Epithelial cell of proximal tubule (primary cell): ENCODE results near the gene KRTAP4-1. TPM values are rescaled to one million over a fixed set of nuclear protein-coding genes. Genes with fewer than 3 reads are reported as not detected.
A peak's percentile ranks its signal among the peaks of the same experiment; 100 is the strongest.
"Not testable (repeated sequence)": the region's sequence is repeated elsewhere in the genome, so short reads cannot be mapped to it uniquely, and the experiment has no call there.

Source experiments
- DNase-seq: peaks from one replicate; pipeline ENCODE4 v3.0.0-alpha.2; 2011; ENCODE audit warnings: low read depth
- H3K4me3 ChIP-seq: 2 replicates; pipeline ENCODE4 v1.5.1; 2011; ENCODE audit warnings: low read depth, mild to moderate bottlenecking, low read length
- CTCF ChIP-seq: conservative IDR thresholded peaks from 2 replicates; pipeline ENCODE4 v1.5.1; 2012; ENCODE audit warnings: low read depth, mild to moderate bottlenecking, low read length
- total RNA-seq: library from RNA; depleted of rRNA; stranded (reverse); fragments of >200 nt; gene quantifications from 2 replicates; pipeline ENCODE4 v1.2.3, GENCODE V29; 2015

KRTAP4-1 gene
- total RNA-seq, 1 donor from 2014 or later: not detected

- H3K4me3 ChIP-seq: no peak within 1 kb of the TSS
- no peak for TF ChIP-seq CTCF
- no peak for DNase-seq
Measured at GRCh38 chr17:41149652-41149985, 35.1 kb downstream of the KRTAP4-1 start, which contains the start of gene KRTAP4-5. Gene KRTAP4-5 (minus strand): TSS chr17:41149825. CDS start chr17:41149767, 58 bp downstream.

DNA sequence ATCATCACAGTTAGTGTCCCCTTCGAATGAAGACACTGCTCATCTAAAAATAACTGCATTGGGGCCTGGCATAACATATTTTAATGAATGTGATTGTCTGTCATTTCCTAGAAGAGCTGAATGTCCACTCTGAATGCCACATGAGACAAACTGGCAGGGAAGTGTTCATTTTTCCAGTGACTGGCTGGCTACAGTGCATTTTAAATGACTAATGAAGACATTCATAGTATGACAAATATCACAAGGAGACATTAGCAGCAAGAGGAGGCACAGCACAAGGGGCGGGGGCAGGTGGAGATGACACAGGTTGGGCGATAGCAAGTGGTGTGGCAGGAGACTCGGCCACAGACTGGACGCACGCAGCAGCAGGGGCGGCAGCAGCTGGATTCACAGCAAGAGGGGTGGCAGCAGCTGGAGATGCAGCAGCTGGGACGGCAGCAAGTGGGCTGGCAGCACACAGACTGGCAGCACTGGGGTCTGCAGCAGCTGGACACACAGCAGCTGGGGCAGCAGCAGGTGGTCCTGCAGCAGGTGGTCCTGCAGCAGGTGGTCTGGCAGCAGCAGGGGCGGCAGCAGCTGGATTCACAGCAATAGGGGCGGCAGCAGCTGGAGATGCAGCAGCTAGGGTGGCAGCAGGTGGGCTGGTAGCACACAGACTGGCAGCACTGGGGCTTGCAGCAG, 35.6 kb downstream of the KRTAP4-1 start:
- H3K4me3 ChIP-seq, DNase-seq: not testable (repeated sequence)

- no peak for DNase-seq
- TF ChIP-seq CTCF: no peak
- H3K4me3 ChIP-seq: no peak overlapping the region
Measured at GRCh38 chr17:41147531-41148204, 37.0 kb downstream of the KRTAP4-1 start.

- no peak overlapping the region for H3K4me3 ChIP-seq
- TF ChIP-seq CTCF: no peak
Measured at GRCh38 chr17:41145261-41145660, 39.5 kb downstream of the KRTAP4-1 start.

GRCh38 chr17:41144846-41145245, 39.9 kb downstream of the KRTAP4-1 start:
- DNase-seq: no peak
- H3K4me3 ChIP-seq: no peak overlapping the region
- no peak for TF ChIP-seq CTCF

More at GRCh38 chr17:41145261-41145660, 39.5 kb downstream of the KRTAP4-1 start:
- no peak for DNase-seq

DNA sequence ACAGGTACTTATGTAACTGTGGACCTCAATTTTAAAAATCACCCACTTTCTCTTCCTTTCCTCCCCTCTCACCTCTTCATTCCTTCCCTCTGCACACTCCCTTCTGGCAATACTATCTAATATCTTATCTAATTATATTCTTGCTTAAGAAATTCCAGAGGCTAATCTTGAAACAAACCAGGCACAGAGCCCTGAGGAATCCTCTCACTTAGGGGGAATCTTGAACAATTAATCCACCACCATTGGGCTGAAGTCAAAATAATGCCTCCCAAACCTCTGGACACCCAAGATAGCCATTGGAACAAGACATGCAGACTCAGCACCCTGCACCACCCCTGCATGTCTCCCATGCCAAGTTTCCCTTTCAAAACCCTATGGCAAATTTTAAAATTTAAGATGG, 43.4 kb downstream of the KRTAP4-1 start:
- no peak for DNase-seq
- no peak for TF ChIP-seq CTCF
- H3K4me3 ChIP-seq: no peak overlapping the region

DNA sequence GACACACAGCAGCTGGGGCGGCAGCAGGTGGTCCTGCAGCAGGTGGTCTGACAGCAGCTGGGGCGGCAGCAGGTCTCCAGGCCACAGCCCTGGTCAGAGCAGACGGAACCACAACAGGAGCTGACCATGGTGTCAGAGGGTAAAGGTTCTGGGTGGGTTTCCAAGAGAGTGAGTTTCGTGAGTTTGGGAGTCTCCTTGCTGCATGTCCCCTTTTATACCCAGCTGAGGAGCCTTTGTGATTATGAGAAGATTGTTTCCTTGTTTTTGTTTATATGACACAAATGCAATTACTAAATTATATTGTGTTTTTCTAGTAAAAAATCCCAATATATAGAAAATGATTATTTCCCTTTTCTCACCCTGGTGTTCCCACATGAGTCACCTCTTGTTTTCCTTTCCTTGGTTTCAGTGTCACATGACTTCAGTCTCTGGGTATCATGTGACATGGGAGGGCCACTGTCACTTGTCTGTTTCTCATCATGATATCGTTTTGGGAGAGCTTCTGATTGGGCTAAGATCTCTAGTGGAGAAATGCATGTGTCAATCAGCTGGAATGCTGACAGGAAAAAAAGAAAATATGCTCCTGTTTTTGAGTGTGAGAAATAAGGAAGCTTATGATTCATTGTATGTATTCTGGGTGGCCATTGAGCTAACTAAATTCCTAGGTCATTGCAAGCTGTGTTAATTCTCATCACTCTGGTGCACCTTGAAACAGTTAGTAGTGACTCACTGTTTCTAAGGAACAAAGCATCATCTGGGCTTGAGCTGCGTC, 44.2 kb downstream of the KRTAP4-1 start, which contains the start of gene KRTAP4-6:
TSS of gene KRTAP4-6 (minus strand) at position 185 of the 772 bp plus-strand sequence. CDS start at position 128, 57 bp downstream.
- H3K4me3 ChIP-seq: no peak within 1 kb of the TSS
- no peak for TF ChIP-seq CTCF
- DNase-seq: peak; percentile 76

- H3K4me3 ChIP-seq, DNase-seq: not testable (repeated sequence)
Measured at GRCh38 chr17:41139865-41140264, 44.8 kb downstream of the KRTAP4-1 start.
